NCI-H446 treated with DMSO at 0.1 percent for 48 hours (cell line): ENCODE data around the gene SPATA7.

Experiments used
- DNase-seq: peaks from one replicate; lab custom pipeline; 2025; lab: John Stamatoyannopoulos, UW

SPATA7 gene

DNA sequence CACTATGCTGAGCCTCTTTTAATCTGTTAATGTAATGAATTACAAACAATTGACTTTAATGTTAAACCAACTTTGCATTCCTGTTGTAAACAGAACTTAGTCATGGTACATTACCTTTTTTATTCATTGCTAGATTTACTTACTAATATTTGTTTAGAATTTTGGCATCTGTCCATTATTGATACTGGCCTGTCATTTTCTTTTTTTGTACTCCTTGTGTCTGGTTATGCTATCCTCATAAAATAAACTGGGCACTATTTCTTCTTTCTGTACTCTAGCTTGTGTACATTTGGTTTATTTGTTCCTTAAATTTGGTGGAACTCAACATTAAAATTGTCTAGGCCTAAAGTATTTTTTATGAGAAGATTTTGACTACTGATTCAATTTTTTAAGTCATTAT, 32.1 kb downstream of the SPATA7 start:
- DNase-seq = no peak

- DNase-seq = no peak
Measured at GRCh38 chr14:88420187-88420586, 34.7 kb downstream of the SPATA7 start.

DNA sequence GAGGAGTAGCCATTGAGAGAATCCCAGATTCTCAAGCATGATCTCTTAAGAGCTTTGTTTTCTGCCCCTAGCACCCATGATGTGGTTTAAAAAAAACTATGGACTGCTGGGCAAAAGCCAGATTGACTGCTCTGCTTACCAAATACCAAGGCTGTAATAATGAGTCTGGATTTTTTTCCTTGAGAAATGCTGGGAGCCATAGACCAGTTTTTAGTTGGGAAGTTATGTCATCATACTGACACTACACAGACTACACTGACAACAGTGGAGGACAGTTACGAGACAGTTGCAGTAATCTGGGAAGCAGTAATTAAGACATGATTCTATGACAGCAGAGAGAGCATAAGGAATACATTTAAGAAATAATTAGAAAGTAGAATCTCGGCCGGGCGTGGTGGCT, 35.8 kb downstream of the SPATA7 start:
- DNase-seq = no peak

GRCh38 chr14:88422047-88422446, 36.6 kb downstream of the SPATA7 start:
- no peak for DNase-seq

DNA sequence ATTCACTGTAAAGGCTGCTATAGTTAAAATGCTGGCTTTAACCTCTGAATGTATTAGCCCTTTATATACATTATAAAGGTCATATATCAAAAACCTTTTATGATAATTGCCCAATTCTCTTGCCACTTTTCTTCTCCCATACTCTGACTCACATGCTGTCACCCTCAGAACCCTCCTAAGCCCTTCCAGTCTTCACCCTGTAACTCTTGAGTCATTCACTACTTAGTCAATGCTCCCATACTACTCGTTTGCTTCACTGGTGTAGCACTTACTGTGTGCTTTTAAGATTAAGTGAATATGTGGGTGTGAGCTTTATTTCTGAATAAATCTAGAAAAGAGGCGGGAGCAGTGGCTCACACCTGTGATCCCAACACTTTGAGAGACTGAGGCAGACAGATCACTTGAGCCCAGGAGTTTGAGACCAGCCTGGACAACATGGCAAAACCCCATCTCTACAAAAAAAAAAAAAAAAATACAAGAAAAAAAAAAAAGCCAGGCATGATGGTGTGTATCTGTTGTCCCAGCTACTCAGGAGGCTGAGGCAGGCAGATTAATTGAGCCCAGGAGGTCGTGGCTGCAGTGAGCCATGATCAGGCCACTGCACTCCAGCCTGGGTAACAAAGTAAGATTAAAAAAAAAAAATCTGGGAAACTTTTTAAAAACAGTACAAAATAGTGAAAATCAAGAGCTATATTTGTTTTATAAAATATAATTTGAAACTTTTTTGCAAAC, 37.6 kb downstream of the SPATA7 start:
- DNase-seq = no peak

- DNase-seq = no peak
Measured at GRCh38 chr14:88424573-88424972, 39.1 kb downstream of the SPATA7 start.

- DNase-seq = no peak
Measured at GRCh38 chr14:88426271-88426670, 40.8 kb downstream of the SPATA7 start.

DNA sequence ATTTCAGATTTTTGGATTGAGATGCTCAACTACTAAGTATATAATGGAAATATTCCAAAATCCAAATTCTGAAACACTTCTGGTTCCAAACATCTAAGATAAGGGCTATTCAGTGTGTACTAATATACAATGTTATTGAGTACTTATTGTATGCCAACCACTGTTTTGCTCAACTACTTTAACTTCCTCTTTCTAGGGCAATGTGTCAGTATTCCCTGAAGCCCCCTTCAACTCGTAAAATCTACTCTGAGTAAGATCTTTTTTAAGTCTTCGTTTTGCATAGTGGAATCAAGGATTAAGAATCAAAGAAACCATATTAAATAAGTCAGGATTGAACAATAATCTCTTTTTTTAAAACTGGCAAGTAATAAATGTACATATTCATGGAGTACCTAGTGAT, 45.5 kb downstream of the SPATA7 start:
- DNase-seq = no peak

GRCh38 chr14:88437658-88438057, 52.2 kb downstream of the SPATA7 start:
- DNase-seq = no peak

DNA sequence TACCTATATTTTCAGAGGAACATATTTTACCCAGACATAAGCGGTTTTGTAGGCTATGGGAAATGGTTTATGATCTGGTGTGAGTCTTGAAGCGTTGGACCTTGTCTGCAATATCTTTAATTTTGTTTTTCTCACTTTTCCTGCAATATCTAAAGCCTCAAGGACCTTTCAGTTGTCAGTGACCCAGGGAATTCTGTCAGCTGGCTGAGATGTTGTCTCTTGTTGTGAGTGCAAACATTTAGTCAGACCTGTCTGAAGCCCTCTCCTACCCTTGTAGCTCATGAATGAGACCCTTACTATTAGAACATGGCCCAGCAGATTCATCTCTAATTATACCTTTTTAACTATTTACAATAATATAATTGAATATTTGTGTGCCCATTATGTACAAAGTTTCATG, 53.6 kb downstream of the SPATA7 start:
- DNase-seq = no peak

GRCh38 chr14:88452231-88452630, 66.8 kb downstream of the SPATA7 start:
- DNase-seq = no peak

- no peak for DNase-seq
Measured at GRCh38 chr14:88454886-88455285, 69.4 kb downstream of the SPATA7 start.

DNA sequence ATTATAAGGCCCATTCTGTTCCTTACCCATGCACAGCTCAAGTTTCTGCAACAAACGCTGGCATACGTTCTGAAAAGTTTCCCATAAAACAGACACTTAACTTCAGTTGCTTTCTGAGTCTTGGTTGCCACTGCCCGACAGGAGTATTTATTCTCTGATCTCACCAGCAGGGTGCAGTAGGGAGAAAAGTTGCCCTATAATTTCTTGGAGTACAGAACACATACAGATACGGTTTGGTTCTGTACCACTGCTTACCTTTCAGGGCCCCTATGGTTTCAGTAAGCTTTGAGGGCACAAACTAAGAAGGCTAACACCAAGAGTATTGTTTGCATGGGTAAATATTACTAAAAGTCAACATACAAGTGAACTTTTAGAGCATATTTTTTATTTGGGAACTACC, 77.9 kb downstream of the SPATA7 start:
- DNase-seq = no peak

DNA sequence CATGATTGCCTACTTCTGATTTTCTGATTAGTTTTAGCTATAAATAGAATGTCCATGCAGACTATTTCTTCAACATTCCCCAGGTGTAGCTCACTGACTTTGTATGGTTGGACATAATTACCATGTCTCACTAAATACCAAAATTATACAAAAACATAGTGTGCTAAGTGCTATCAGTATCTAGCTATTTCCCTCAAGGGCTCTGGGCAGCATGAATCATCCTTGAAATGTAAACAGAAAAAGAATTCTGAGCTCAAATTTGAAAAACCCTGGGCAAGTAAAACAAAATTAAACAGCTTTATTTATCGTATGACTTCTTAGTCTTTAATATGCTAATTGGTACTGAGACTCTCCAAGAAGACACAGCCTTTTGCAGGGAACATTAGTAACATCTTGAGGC, 82.9 kb downstream of the SPATA7 start:
- DNase-seq = no peak

DNA sequence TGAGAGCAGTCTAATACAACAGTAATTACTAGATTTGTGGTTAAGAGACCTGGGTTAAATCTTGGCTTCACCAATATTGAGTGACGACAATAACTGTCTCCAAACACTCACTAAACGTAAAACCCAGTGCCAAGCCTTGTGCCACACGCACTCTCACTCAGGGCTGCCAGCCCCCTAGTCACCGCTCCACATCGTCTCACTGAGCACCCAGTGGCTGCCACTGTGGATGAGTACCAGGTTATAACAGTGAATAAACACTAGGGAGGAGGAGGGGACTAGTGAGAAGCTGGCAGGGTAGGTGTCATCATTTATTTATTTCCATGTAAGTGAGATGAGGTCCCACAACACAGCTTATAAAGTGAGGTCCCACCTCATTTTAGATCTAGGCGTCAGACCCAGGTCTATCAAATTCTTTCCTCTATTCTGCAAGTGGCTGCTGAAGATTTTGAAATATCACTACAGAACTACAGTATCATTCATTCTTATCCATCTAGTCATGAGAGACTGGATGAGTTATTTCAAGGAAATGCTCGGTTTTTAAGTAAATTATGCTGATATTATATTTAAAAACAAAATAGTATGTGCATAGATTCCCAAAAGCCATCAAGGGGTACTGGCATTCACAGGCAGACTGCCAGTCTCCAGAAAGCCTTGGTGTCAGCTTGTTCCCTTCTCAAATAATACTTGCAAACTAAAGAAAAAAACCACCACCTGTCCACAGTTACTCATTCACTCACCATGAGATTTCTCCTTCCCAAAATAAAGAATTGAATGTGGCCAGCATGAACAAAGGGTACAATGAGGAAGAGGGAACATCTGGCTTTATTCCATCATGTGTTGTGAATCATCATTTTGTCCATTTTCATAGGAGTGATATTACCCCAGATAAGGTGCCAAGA, 85.3 kb downstream of the SPATA7 start:
- DNase-seq = no peak

GRCh38 chr14:88473791-88474190, 88.3 kb downstream of the SPATA7 start:
- DNase-seq = no peak

DNA sequence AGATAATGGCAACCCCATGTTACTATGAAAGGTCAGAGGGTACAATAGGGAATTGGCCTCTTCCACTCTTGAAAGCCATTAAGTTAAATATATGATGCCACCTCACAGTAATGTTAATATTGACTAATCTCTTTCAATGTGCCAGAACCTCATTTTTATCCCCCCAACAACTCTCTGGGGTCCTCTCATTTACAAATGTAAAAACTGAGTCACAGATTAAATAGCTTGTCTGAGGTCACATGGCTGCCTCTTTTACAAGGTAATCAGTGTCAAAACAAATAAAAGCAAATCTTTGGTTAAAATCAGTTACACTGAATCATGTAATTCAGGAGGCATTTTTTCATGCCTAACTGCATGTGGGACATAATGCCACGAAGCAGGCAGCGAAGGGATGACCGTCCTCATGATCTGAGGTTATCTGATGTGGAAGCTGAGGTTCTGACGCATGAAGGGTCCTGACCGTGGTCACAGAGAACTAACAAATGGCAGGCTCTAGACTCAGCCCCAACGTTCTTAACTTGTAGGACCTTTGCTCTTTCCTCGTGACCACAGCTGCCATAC, 90.8 kb downstream of the SPATA7 start:
- no peak for DNase-seq

GRCh38 chr14:88476825-88477224, 91.4 kb downstream of the SPATA7 start:
- DNase-seq = no peak

GRCh38 chr14:88477513-88478250, 92.2 kb downstream of the SPATA7 start:
- no peak for DNase-seq

- DNase-seq = no peak
Measured at GRCh38 chr14:88478931-88479330, 93.5 kb downstream of the SPATA7 start.

DNA sequence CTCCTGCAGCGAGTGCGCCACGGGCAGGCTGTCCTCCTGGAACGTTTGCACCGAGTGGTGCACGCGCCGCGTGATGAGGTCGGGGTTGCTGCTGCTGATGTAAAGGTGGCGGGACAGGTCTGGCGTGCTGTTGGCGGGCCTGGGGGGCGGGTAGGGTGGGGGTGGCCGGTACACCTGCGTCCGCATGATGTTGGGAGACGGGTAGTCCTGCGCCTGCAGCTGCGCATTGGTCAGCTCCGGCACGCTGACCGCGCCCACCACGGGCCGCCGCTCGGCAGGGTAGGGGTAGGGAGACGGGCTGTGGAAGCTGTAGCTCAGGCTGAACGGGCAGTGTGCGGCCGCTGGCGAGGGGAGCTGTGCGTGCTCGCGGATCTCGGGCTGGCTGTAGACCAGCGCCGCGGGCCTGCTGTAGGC, 94.1 kb downstream of the SPATA7 start:
- no peak for DNase-seq

- DNase-seq = no peak
Measured at GRCh38 chr14:88481059-88481458, 95.6 kb downstream of the SPATA7 start.
